Omental fat pad (tissue), 4 donors: ENCODE measurements around the gene KPNA1. TPM values are rescaled to one million over a fixed set of nuclear protein-coding genes. Genes with fewer than 3 reads are reported as not detected.

Source experiments
- ATAC-seq: fragments of 150-250 bp; one replicate; pipeline ENCODE4 v1.9.1; 2016; ENCODE audit warnings: mild to moderate bottlenecking, moderate library complexity; ENCODE audit not compliant: low FRiP score
- DNase-seq: peaks from one replicate; pipeline ENCODE4 v3.0.0-alpha.2; 2019; ENCODE audit warnings: low spot score
- CTCF ChIP-seq, 3 donors: fragments of 450-650 bp; IDR thresholded peaks; one replicate each; pipeline ENCODE4 v1.5.1; 2016 to 2017; ENCODE audit warnings: antibody characterized with exemption in 3 of 3, mild to moderate bottlenecking in 3 of 3, moderate library complexity in 2 of 3
- small RNA-seq: library from RNA; depleted of rRNA; stranded (forward); fragments of <200 nt; gene quantifications from one replicate; pipeline ENCODE3, GENCODE V24; 2016
- total RNA-seq, 4 donors: library from RNA; depleted of rRNA; stranded (reverse); fragments of >200 nt; gene quantifications; one replicate each; pipeline ENCODE4 v1.1.0, GENCODE V29; 2016

KPNA1 gene
- total RNA-seq, 4 donors from 2014 or later, result 31.1 to 60.8 (median 46.7) TPM

DNA sequence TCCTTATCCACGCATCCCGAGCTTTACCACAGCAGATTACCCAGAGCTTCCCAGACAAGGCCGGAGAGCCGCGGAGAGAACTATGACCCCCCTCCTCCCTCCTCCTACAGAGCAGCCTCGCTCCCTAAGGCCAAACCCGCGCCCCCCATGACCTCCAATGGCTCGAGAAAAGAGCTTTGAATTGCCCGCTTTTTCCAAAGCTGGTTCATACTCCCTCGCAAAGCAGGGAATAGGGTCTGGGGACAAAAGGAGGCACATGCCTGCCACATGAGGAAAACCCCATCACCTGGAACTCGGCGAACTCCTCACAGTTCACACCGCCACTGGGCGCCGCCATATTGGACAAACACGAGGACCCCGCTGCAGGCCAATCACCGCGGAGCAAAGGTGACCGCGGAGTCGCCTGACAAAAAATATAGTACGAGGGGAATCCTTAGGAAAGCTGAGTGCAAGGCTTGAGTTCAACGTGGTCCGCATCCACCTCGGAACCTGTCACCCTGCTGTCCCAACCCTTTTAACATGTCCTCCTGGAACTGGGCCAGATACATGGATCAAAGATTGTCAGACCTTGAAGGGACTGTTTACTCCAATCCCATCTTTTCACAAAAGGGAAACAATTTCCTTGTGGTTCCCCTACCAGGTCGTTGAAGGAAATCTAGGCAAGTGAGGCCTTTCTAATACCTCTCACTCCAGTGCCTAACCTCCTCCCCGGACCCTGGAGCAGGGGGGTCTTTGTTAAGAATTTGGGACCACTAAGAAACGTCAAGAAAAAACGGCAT, 131.7 kb downstream of the KPNA1 start, which contains the start of gene MIX23:
Gene MIX23, minus strand, starts transcription at position 344 of the 779 bp plus-strand sequence. Its CDS starts 7 bp downstream, at position 337.
- DNase-seq, result peak; percentile 67
- ATAC-seq, result peak; percentile 69
- TF ChIP-seq CTCF (IDR thresholded peaks at IDR 0.05), result no peak

- ATAC-seq (no peak), DNase-seq (no peak)
- no peak for TF ChIP-seq CTCF (IDR thresholded peaks at IDR 0.05)
These were observed 136.8 kb downstream of the KPNA1 start for GRCh38 chr3:122377975-122378374.

- ATAC-seq (no peak), DNase-seq (no peak)
- no peak for TF ChIP-seq CTCF (IDR thresholded peaks at IDR 0.05)
These were observed 140.7 kb downstream of the KPNA1 start for GRCh38 chr3:122374034-122374433.

Small RNAs within 50 kb of the gene (small RNA-seq; reads per million reads assigned to genes)
- gene AC083798.1, result not detected
- gene AC096861.1, result not detected

Other genes starting within 250 kb of the KPNA1 start
- 1 to 10 TPM; 2.7 to 9.1 (median 6.3) TPM for gene CSTA, start 189.7 kb downstream of the KPNA1 start, total RNA-seq
- 10 to 100 TPM; 12.9 to 21.6 (median 17.0) TPM for gene MIX23, start 131.7 kb downstream of the KPNA1 start, total RNA-seq
- 10 to 100 TPM; 16.8 to 34.6 (median 24.0) TPM for gene FAM162A, start 130.8 kb downstream of the KPNA1 start, total RNA-seq
- 1 to 10 TPM; 3.0 to 6.6 (median 3.4) TPM for gene WDR5B, start 98.9 kb downstream of the KPNA1 start, total RNA-seq
- gene PARP9, start 49.4 kb upstream of the KPNA1 start, total RNA-seq, result 10 to 100 TPM; 19.0 to 84.0 (median 26.1) TPM
- 10 to 100 TPM; 24.0 to 60.2 (median 38.0) TPM for gene DTX3L, start 49.4 kb upstream of the KPNA1 start, total RNA-seq
- 1 to 10 TPM; 3.3 to 6.8 (median 4.2) TPM for gene PARP15, start 62.7 kb upstream of the KPNA1 start, total RNA-seq
- 100 to 1,000 TPM in 2 of 4 donors, 10 to 100 TPM in 2; 41.9 to 163 (median 81.5) TPM for gene PARP14, start 165.9 kb upstream of the KPNA1 start, total RNA-seq